Measurements from ENCODE around the gene MORN1.

DNA sequence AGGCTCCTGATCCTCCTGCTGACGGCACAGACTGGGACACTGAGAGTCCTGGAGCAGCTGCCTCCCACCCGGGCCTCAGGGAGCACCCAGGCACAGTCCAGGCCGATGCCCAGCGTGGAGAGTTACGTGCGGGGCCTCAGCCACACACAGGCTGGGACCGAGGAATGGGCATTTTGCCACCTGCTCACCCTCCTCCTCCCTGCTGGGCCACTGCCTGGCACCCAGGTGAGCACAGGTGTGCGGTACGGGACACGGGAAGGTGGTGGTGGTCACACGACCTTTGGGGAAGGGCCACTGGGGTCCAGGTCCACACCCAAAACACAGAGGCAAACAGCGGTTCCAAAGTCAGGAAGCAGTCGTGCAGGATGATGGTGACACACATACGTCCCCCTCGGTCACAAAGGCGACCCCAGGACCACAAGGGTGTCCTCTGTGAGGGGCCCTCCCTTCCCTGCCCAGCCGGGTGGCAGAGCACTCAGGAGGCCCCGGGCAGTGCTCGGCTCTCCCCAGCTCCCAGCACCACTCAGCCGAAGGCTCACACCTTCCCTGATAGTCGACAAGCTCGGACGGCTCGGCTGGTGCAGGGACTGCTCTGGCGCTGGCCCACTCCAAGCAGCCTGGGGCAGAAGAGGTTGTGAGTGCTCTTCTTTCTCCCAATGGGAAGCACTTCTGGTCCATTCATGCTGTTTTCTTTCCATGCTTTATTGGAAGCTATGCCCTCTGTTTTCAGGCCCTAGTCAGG lies 14.3 kb downstream of the MORN1 start:
- TF ChIP-seq, protein P1, sequence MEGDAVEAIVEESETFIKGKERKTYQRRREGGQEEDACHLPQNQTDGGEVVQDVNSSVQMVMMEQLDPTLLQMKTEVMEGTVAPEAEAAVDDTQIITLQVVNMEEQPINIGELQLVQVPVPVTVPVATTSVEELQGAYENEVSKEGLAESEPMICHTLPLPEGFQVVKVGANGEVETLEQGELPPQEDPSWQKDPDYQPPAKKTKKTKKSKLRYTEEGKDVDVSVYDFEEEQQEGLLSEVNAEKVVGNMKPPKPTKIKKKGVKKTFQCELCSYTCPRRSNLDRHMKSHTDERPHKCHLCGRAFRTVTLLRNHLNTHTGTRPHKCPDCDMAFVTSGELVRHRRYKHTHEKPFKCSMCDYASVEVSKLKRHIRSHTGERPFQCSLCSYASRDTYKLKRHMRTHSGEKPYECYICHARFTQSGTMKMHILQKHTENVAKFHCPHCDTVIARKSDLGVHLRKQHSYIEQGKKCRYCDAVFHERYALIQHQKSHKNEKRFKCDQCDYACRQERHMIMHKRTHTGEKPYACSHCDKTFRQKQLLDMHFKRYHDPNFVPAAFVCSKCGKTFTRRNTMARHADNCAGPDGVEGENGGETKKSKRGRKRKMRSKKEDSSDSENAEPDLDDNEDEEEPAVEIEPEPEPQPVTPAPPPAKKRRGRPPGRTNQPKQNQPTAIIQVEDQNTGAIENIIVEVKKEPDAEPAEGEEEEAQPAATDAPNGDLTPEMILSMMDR (IDR thresholded peaks at IDR 0.05): no peak
- TF ChIP-seq POLR2A (IDR thresholded peaks at IDR 0.05): no peak
